Activated T-helper 1 cell treated with anti-CD3 and anti-CD28 coated beads, Interleukin-12 subunit alpha, Interleukin-12 subunit beta, Interleukin-2, Interleukin-4 antibody, amounts not matched to agents 30 ng/mL and 10 ng/mL and 1 ng/mL, durations not matched to agents 14 hours and 24 hours and 36 hours (primary cell): Measurements from ENCODE around the gene GIPC1. TPM values are rescaled to one million over a fixed set of nuclear protein-coding genes. Genes with fewer than 3 reads are reported as not detected.

Experiments used
- DNase-seq: peaks from one replicate; pipeline ENCODE4 v3.0.0; 2021; ENCODE audit warnings: low spot score
- H3K27ac Mint-ChIP-seq: one replicate; pipeline ENCODE4 v1.8.0; 2021; ENCODE audit warnings: mild to moderate bottlenecking, mixed read lengths
- H3K27me3 Mint-ChIP-seq: one replicate; pipeline ENCODE4 v1.8.0; 2022; ENCODE audit warnings: mild to moderate bottlenecking, moderate library complexity, mixed read lengths; ENCODE audit not compliant: insufficient read depth
- H3K36me3 Mint-ChIP-seq: one replicate; pipeline ENCODE4 v1.8.0; 2021; ENCODE audit warnings: low read depth, mixed read lengths
- H3K4me1 Mint-ChIP-seq: one replicate; pipeline ENCODE4 v1.8.0; 2021; ENCODE audit warnings: low read depth, mixed read lengths
- H3K4me3 Mint-ChIP-seq: one replicate; pipeline ENCODE4 v1.8.0; 2021; ENCODE audit warnings: mild to moderate bottlenecking, moderate library complexity, mixed read lengths
- H3K9me3 Mint-ChIP-seq: one replicate; pipeline ENCODE4 v1.8.0; 2021; ENCODE audit warnings: mixed read lengths
- intact Hi-C: fragments of 100-400 bp; cut with micrococcal nuclease; formaldehyde crosslinking; loops from one replicate; pipeline ENCODE4 v1.15.1; 2024
- total RNA-seq: library from RNA; stranded (reverse); gene quantifications from 2 replicates; pipeline ENCODE4 v1.2.3, GENCODE V29; 2022

Gene GIPC1
- total RNA-seq, 1 donor from 2014 or later = 42.9 TPM

DNA sequence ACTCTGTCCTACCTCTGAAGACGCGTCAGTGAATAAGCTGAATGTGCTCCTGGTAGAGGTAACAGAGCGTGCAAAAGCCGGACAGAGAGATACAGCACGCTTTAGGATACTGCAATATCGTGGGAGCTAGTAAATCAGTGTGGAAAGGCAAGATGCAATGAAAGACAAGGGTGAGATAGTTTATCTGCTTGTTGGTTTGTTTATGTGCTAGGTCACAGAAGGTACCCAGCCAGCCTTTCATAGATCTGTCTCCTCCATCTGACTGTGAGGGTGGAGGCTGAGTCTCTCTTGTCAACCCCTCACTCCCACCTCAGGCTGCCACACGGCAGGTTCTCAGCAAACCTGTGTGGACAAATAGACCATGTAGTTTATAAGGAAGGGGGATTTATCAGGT lies 904 bp upstream of the GIPC1 start:
- Mint-ChIP-seq H3K27me3 (no peaks in the 10 kb centered on the region), H3K9me3 (no peaks in the 10 kb centered on the region), H3K4me1 (peaks cover 12% of the 10 kb centered on the region), H3K27ac (peak overlapping the region; percentile 59), H3K4me3 (peak overlapping the region; percentile 79), H3K36me3 (no peaks in the 10 kb centered on the region)
- no peak for DNase-seq
- intact Hi-C loops = loop anchor here (2.0 kb wide), 1 partner anchor 22 kb away; the partner anchor contains the start of gene DNAJB1

DNA sequence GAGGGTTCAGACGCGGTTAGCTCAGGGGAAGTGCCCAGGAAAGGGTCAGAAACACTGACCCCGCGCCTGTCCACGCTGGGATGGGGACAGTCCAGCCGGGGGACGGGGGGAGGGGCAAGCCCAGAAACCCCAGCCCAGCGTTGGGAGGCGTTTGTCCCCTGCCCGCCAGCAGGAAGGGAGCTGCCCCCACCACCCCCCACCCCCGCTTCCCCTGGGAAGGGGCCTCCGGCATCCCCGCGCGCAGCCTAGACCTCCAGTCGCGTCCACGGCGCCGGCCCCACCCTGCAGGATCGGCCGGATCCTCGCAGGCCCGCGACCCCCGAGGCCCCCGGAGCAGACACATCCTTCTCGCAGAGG lies 277 bp downstream of the GIPC1 start:
- H3K27ac Mint-ChIP-seq = peak overlapping the region; percentile 65
- no peak for DNase-seq
- peaks cover 3% of the 10 kb centered on the region for H3K36me3 Mint-ChIP-seq
- intact Hi-C loops = loop anchor here (2.0 kb wide), 1 partner anchor 23 kb away; the partner anchor contains the start of gene DNAJB1
- H3K4me1 Mint-ChIP-seq = peaks cover 12% of the 10 kb centered on the region
- H3K27me3 Mint-ChIP-seq = no peaks in the 10 kb centered on the region
- H3K4me3 Mint-ChIP-seq = peak overlapping the region; percentile 87
- H3K9me3 Mint-ChIP-seq = no peaks in the 10 kb centered on the region

DNA sequence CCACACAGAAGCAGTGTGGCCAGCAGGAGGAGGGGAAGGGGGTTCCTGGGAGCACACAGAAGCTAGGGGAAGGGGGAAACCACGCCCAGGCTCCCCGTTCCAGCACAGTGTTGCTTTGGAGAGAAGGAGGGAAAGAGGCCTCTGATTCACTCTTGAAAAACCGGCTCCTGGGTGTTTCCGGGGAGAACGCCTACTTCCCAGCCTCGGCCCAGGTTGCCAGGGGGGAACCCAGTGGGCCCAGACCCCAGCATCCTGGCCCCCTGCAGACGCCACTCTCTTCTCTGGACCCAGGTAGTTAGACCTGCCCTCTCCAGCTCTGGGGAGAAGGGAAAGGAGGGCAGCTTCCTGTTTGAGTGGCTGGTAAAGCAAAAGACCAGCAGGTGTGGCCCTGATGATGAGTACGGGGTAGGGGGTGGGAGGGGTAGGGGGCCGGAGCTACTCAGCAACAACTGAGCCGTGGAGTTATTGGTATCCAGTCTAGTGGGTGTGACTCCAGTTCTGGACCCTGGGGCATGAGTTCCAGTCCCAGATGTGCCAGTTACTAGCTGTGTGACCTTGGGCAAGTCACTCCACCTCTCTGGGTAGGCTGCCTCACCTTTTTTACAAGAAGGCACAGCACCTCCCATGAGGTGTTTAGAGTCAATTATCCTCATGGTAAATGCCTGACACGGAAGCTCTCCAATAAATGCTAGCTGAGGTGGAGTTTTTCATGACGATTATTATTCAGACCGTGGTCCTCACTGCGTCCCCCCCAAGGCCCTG lies 836 bp downstream of the GIPC1 start:
- DNase-seq = no peak
- Mint-ChIP-seq H3K27ac (peak overlapping the region; percentile 65), H3K9me3 (no peaks in the 10 kb centered on the region), H3K36me3 (peaks cover 3% of the 10 kb centered on the region), H3K4me3 (peak overlapping the region; percentile 87), H3K27me3 (no peaks in the 10 kb centered on the region), H3K4me1 (peaks cover 12% of the 10 kb centered on the region)
- intact Hi-C loops = no loop called here

DNA sequence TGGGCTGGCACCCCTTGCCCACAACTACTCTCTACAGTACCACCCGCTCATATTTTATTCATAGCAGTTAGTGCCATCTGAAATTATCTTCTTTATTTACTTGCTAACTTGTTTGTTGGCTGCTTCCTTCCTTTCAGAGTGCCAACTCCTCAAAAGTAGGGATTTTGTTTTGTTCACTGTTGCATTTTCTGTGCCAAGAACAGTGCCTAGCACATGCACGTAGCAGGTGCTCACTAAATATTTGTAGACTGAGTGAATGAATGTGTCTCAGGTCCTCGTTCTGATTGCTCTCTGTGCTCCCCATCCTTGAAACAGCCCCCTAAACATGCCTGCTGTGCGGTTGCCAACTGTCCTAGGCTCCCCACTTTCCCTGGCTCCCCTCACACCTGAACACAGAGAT lies 1.5 kb downstream of the GIPC1 start:
- peak overlapping the region; percentile 12 for H3K27ac Mint-ChIP-seq
- H3K4me3 Mint-ChIP-seq = peak overlapping the region; percentile 87
- no peaks in the 10 kb centered on the region for H3K9me3 Mint-ChIP-seq
- peaks cover 4% of the 10 kb centered on the region for H3K36me3 Mint-ChIP-seq
- DNase-seq = no peak
- intact Hi-C loops = no loop called here
- peaks cover 12% of the 10 kb centered on the region for H3K4me1 Mint-ChIP-seq
- no peaks in the 10 kb centered on the region for H3K27me3 Mint-ChIP-seq

DNA sequence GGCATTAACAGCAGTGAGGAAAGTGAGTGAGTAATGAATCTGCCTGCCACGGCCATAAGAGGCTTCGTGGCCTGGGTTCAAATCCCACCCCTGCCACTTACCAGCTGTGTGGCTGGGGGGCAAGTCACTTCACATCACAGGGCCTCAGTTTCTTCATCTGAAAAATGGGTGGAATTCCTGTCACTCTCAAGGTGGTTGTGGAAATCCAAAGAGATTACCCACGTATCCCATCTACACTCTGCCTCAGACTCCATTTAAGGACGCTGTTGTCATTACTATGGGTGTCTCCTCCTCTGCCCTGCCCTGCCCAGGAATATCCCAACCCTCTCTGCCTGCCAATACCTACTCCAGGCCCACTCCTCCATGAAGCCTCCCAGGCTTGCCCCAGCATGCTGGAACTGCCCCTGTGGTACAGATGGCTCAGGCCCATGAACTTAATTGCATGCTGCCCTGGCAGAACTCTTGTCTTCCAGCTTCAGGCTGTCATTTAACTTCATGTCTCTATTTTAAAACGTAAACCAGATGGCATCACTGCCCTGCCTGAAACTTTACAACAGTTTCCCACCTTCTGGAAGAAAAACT lies 3.1 kb downstream of the GIPC1 start:
- no peak for DNase-seq
- H3K27me3 Mint-ChIP-seq = no peaks in the 10 kb centered on the region
- no peak overlapping the region for H3K4me3 Mint-ChIP-seq
- H3K4me1 Mint-ChIP-seq = peaks cover 12% of the 10 kb centered on the region
- intact Hi-C loops = no loop called here
- H3K36me3 Mint-ChIP-seq = peaks cover 7% of the 10 kb centered on the region
- H3K9me3 Mint-ChIP-seq = no peaks in the 10 kb centered on the region
- H3K27ac Mint-ChIP-seq = no peak overlapping the region

DNA sequence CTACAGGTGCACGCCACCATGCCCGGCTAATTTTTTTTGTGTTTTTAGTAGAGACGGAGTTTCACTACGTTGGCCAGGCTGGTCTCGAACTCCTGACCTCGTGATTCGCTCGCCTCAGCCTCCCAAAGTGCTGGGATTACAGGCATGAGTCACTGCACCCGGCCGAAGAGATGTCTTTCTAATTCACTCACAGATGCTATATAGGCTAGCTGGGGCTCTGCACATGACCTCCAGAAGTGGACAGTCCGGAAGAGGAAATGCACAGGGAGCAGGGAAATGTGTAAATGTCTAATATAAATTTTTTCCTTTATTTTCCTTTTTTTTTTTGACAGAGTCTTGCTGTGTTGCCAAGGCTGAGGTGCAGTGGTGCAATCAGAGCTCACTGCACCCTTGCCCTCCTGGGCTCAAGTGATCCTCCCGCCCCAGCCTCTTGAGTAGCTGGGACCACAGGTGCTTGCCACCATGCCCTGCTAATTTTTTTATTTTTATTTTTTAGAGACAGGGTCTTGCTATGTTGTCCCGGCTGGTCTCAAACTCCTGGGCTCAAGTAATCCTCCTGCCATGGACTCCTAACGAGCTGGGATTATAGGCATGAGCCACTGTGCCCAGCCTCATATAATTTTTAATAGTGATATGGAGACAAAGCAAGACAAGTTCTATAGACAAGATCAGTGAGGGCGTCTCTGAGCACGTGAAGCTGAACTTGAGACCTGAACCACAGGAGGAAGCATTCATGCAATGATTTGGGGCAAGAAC lies 8.4 kb downstream of the GIPC1 start:
- Mint-ChIP-seq H3K27ac (no peak overlapping the region), H3K27me3 (no peaks in the 10 kb centered on the region), H3K9me3 (no peaks in the 10 kb centered on the region), H3K4me3 (no peak overlapping the region), H3K4me1 (peaks cover 6% of the 10 kb centered on the region), H3K36me3 (peaks cover 9% of the 10 kb centered on the region)
- intact Hi-C loops = loop anchor here (2.0 to 5.0 kb wide), 3 partner anchors 70 to 605 kb away; partner anchors contain the start of gene DDX39A
- DNase-seq = no peak

DNA sequence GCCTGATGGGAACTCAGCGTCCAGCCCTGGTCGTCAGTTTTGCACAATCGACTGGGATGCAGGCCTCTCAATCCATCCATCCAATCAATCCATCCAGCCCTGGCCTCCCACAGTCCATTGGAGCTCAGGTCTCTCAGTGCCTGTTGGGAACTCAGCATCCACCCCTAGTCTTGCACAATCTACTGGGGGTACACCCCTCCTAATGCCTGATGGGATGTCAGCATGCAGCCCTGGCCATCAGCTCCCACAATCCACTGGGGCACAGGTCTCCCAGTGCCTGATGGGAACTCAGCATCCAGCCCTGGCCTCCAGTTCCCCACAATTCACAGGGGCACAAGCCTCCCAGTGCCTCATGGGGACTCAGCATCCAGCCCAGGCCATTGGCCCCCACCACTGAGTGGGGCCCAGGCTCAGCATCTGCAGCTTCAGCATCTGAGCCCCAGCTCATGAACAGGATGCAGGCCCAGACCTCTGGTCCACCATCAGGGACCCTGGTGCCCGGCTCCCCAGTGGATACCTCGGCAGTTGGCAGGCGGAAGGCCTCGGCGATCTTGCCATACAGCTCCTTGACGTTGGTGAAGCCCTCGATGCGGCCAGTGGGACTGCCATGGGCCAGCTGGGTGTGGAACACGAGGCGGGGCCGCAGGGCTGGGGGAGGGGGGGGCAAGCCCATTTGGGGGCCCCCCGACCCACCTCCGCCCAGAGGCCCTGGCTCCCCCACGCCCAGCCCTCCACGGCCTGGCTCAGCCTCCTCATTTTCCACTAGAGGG lies 13.6 kb downstream of the GIPC1 start:
- Mint-ChIP-seq H3K27ac (no peak overlapping the region), H3K4me1 (peaks cover 6% of the 10 kb centered on the region), H3K27me3 (no peaks in the 10 kb centered on the region), H3K4me3 (no peak overlapping the region), H3K9me3 (no peaks in the 10 kb centered on the region), H3K36me3 (peaks cover 1% of the 10 kb centered on the region)
- intact Hi-C loops = no loop called here
- no peak for DNase-seq

DNA sequence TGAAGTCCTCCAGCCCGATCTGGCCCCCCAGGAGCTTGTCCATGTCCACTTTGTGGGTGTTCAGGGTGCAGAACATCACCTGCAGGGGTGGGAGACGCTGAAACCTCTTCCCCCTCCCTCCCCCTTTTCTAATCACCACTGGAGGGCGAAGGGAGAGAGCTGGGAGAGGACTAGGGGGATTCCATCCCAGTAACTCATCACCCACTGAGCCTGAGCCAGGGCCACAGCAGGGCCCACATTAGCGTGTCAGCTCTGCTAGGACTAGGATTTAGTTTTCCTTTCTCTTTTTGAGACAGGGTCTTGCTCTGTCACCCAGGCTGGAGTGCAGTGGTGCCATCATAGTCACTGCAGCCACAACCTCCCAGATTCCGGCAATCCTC lies 15.2 kb downstream of the GIPC1 start:
- Mint-ChIP-seq H3K4me3 (no peak overlapping the region), H3K27ac (no peak overlapping the region), H3K36me3 (no peaks in the 10 kb centered on the region), H3K4me1 (peaks cover 12% of the 10 kb centered on the region), H3K9me3 (no peaks in the 10 kb centered on the region), H3K27me3 (peaks cover 3% of the 10 kb centered on the region)
- intact Hi-C loops = no loop called here
- no peak for DNase-seq

DNA sequence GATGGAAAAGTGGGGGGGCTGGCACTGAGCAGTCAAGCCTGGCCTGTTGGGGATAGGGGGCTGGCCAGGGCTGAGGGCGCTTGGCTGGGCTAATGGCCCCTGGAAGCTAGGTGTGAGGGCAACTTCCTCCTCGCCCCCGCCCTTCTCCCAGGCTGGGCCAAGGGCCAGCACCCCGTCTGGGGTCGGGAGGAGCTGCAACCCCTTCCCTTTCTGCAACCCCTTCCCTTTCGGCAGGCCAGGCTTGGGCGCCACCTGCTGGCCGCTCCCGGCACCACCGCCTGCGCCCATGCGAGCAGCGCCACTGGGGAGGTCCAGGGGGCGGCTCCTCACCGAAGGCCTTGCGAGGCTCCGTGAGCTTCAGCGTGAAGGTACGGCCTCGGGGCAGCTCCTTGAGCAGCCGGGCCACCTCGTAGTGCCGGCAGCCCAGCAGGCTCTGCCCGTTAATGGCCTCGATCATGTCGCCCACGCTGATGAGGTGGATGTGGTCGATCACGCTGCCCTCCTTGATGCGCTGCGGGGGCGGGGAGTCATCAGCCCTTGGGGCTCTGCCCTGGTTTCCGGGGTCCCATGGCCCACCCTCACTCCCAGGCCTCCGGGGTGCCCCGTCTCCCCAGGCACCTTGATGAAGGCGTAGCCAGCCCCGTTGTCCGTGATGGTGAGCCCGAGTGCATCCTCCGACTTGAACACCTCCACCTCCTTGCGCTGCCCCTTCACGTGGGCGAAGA lies 15.8 kb downstream of the GIPC1 start:
- Mint-ChIP-seq H3K4me1 (peaks cover 17% of the 10 kb centered on the region), H3K36me3 (no peaks in the 10 kb centered on the region), H3K27me3 (peaks cover 3% of the 10 kb centered on the region), H3K4me3 (no peak overlapping the region), H3K27ac (no peak overlapping the region), H3K9me3 (no peaks in the 10 kb centered on the region)
- intact Hi-C loops = loop anchor here (5.0 kb wide), 1 partner anchor 343 kb away; the partner anchor contains the start of gene ASF1B
- DNase-seq = peak; percentile 70

DNA sequence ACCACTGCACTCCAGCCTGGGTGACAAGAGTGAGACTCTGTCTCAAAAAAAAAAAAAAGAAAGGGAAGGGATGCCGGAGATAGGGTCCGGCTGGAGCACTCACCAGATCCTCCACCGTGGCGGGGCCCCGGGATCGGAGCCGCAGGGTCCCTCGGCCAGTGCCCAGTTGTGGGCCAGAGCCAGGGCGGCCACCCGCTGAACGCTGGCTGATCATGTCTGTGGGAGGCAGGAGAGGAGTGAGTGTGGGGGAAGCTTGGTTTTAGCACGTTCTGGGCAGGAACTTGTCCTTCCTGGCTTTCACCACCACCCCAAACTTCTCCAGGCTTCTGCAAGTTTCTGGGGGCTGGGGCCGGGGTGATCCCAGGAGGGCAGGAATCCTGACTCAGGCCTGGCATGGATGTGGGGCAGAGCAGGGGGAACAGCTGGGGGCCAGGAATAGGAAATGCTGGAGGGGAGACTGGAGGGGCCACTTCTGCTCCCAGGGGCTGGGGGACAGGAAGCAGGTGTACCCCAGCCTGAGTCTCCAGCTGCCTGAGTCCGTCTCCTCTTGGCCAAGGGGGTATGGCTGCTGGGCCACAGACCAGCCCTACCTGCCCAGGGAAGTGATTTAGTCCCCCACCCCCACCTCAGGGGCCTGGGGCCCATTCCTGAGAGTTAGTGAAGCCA lies 16.5 kb downstream of the GIPC1 start:
- H3K27ac Mint-ChIP-seq = no peak overlapping the region
- intact Hi-C loops = loop anchor here (5.0 kb wide), 1 partner anchor 342 kb away; the partner anchor contains the start of gene ASF1B
- no peak overlapping the region for H3K4me3 Mint-ChIP-seq
- no peak for DNase-seq
- H3K27me3 Mint-ChIP-seq = peaks cover 7% of the 10 kb centered on the region
- no peaks in the 10 kb centered on the region for H3K36me3 Mint-ChIP-seq
- H3K9me3 Mint-ChIP-seq = no peaks in the 10 kb centered on the region
- peaks cover 22% of the 10 kb centered on the region for H3K4me1 Mint-ChIP-seq

DNA sequence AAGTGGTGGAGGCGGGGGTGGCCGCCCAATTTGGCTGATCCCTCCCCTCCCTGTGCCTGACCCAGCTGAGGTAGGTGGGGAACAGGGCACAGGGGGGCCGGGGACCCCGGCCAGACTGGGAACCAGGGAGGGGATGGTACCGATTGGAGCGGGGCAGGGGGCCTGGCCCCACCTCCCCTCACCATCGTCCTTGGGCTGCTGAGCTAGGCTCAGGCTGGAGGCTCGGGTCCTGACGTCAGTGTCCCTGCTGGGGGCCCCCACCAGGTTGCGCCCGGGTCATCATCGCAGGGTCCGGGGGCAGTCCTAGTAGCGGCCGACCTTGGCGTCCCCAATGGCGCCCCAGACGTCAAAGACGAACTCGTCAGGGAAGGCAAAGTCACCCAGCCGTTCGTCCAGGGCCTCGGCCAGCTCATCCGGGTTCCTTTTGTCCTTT lies 17.8 kb downstream of the GIPC1 start:
- Mint-ChIP-seq H3K4me3 (no peak overlapping the region), H3K9me3 (no peaks in the 10 kb centered on the region), H3K36me3 (no peaks in the 10 kb centered on the region), H3K27me3 (peaks cover 11% of the 10 kb centered on the region), H3K4me1 (peaks cover 26% of the 10 kb centered on the region), H3K27ac (no peak overlapping the region)
- no peak for DNase-seq
- intact Hi-C loops = loop anchor here (5.0 kb wide), 1 partner anchor 341 kb away; the partner anchor contains the start of gene ASF1B
